HL-60 (cell line): ENCODE data around the gene PIK3R1.

Source experiments
- DNase-seq, 2 experiments: peaks; one replicate each; pipeline ENCODE4 v3.0.0-alpha.2; 2010 to 2020; ENCODE audit warnings: low read depth in 1 of 2, low spot score in 1 of 2
- H3K27ac ChIP-seq: fragments of 250-450 bp; sonication (Bioruptor Pico); replicated peaks from 2 replicates; pipeline ENCODE4 v1.5.1; 2020; ENCODE audit warnings: mild to moderate bottlenecking, moderate library complexity
- H3K27me3 ChIP-seq: fragments of 250-450 bp; sonication (Bioruptor Pico); 2 replicates; pipeline ENCODE4 v1.5.1; 2021; ENCODE audit warnings: mild to moderate bottlenecking, moderate library complexity; ENCODE audit not compliant: insufficient read depth, poor library complexity, severe bottlenecking
- H3K4me3 ChIP-seq: replicated peaks from 2 replicates; pipeline ENCODE4 v1.5.1; 2011; ENCODE audit warnings: mild to moderate bottlenecking, control low read depth, low read length; ENCODE audit not compliant: insufficient read depth
- CTCF ChIP-seq: IDR thresholded peaks from one replicate; pipeline ENCODE4 v1.5.1; 2011; ENCODE audit warnings: low read length, control low read depth, inconsistent platforms; ENCODE audit not compliant: insufficient read depth
- GABPA ChIP-seq: IDR thresholded peaks from 2 replicates; pipeline ENCODE4 v1.6.1; 2012; ENCODE audit warnings: low read depth
- POLR2AphosphoS5 ChIP-seq: IDR thresholded peaks from 2 replicates; pipeline ENCODE4 v1.6.1; 2012; ENCODE audit warnings: low read depth
- REST ChIP-seq: IDR thresholded peaks from 2 replicates; pipeline ENCODE4 v1.6.1; 2012; ENCODE audit warnings: low read depth; ENCODE audit not compliant: insufficient replicate concordance
- SPI1 ChIP-seq: IDR thresholded peaks from 2 replicates; pipeline ENCODE4 v1.6.1; 2012; ENCODE audit warnings: low read depth, mild to moderate bottlenecking, borderline replicate concordance

Gene PIK3R1

GRCh38 chr5:68245319-68245718 is 29.8 kb downstream of the PIK3R1 start:
- Histone ChIP-seq H3K27ac (no peak overlapping the region), H3K27me3 (no peaks in the 10 kb centered on the region), H3K4me3 (no peak overlapping the region)
- no peak for TF ChIP-seq REST
- TF ChIP-seq CTCF, result no peak
- TF ChIP-seq SPI1, result no peak
- no peak for TF ChIP-seq POLR2AphosphoS5
- no peak for TF ChIP-seq GABPA
- DNase-seq, result no peak

- no peak for DNase-seq
- TF ChIP-seq REST, result no peak
- TF ChIP-seq GABPA, result no peak
- no peak for TF ChIP-seq CTCF
- TF ChIP-seq POLR2AphosphoS5, result no peak
- Histone ChIP-seq H3K27me3 (no peaks in the 10 kb centered on the region), H3K4me3 (no peak overlapping the region), H3K27ac (no peak overlapping the region)
These were observed 31.2 kb downstream of the PIK3R1 start for GRCh38 chr5:68246802-68247201.

GRCh38 chr5:68247627-68248026 is 32.1 kb downstream of the PIK3R1 start:
- no peak for DNase-seq
- TF ChIP-seq SPI1 (no peak), REST (no peak), GABPA (no peak), POLR2AphosphoS5 (no peak), CTCF (no peak)
- Histone ChIP-seq H3K4me3 (no peak overlapping the region), H3K27ac (no peak overlapping the region), H3K27me3 (no peaks in the 10 kb centered on the region)
